ENCODE results near the gene RAPGEF1.

RAPGEF1 gene

DNA sequence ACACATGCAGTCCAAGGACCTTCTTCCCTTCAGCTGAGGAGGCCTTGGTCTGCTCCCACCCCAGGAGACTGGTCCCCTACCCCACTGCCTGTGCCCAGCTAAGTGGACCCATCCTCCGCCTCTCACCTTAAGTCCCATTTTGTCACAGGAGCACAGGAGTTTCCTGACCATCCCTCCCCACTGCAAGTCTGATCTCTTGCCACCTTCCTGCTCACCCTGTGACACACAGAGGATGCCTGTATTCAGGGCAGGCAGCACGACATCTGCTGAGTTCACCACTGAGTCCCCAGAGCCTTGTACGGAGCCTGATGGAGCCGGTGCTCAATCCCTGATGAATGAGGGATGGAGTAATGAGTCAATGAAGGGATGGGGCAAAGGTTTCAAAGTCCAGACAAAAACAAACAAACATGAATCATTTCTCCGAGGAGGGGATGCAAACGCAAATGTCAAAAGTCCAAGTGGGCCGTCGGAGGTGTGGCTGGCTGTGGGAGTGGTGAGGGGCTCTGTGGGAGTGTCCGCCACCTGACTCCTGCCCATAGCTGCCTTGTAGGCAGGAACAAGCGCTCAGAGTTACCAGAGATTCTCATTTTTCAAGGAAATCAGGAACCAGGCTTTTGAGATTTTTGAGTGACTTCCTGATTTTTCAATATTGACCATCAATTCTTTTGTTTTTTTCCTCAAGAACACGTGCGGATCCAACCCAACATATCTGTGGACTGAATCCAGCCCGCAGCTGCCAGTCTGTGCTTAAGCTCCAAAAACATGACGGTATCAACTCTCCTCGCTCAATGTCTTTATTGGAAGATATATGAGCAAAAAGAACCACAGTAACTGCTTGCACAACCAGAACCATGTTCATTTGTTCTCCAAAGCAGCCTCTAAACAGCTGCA lies 4.4 kb downstream of the RAPGEF1 start:
- DNase-seq (ENCODE audit: low read depth, low spot score): no peak
- TF ChIP-seq, protein P1, sequence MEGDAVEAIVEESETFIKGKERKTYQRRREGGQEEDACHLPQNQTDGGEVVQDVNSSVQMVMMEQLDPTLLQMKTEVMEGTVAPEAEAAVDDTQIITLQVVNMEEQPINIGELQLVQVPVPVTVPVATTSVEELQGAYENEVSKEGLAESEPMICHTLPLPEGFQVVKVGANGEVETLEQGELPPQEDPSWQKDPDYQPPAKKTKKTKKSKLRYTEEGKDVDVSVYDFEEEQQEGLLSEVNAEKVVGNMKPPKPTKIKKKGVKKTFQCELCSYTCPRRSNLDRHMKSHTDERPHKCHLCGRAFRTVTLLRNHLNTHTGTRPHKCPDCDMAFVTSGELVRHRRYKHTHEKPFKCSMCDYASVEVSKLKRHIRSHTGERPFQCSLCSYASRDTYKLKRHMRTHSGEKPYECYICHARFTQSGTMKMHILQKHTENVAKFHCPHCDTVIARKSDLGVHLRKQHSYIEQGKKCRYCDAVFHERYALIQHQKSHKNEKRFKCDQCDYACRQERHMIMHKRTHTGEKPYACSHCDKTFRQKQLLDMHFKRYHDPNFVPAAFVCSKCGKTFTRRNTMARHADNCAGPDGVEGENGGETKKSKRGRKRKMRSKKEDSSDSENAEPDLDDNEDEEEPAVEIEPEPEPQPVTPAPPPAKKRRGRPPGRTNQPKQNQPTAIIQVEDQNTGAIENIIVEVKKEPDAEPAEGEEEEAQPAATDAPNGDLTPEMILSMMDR (IDR thresholded peaks at IDR 0.05; ENCODE audit: low read depth, low read length): no peak
- H3K4me3 ChIP-seq (ENCODE audit: low read depth, low read length): no peak overlapping the region
- in situ Hi-C loops (cut with HindIII; ENCODE audit: low sequenced_read_pairs): no loop called here

- H3K4me3 ChIP-seq (ENCODE audit: low read depth, low read length): no peak overlapping the region
- in situ Hi-C loops (cut with HindIII; ENCODE audit: low sequenced_read_pairs): no loop called here
- no peak for DNase-seq (ENCODE audit: low read depth, low spot score)
- TF ChIP-seq, protein P1 (IDR thresholded peaks at IDR 0.05; ENCODE audit: low read depth, low read length): no peak
These were observed 5.1 kb downstream of the RAPGEF1 start for GRCh38 chr9:131734781-131735180.

DNA sequence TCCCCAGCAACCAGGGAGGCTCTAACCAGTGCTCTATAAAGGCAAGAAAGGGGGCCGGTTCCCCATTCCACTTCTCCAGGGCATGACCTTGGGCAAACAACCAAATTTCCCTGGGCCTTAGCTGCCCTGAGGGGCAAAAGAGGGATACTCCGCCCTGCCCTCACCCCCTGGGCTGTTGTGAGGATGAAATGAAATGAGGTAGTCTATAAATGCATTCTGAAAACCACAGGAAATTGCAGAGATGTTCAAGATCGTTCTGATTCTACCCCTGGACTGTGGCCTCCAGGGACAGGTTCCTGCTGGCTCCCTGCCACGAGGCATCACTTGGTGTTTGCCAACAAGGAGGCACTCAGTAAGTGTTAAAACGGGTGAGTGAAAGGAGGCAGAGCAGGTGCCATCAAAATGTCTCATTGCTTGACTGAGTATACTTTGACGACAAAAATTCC lies 5.7 kb downstream of the RAPGEF1 start:
- TF ChIP-seq, protein P1 (IDR thresholded peaks at IDR 0.05; ENCODE audit: low read depth, low read length): no peak
- DNase-seq (ENCODE audit: low read depth, low spot score): peak; percentile 32
- no peak overlapping the region for H3K4me3 ChIP-seq (ENCODE audit: low read depth, low read length)
- in situ Hi-C loops (cut with HindIII; ENCODE audit: low sequenced_read_pairs): no loop called here

GRCh38 chr9:131733541-131734061 lies 6.3 kb downstream of the RAPGEF1 start:
- peak; percentile 97 for DNase-seq (ENCODE audit: low read depth, low spot score)
- in situ Hi-C loops (cut with HindIII; ENCODE audit: low sequenced_read_pairs): no loop called here
- no peak overlapping the region for H3K4me3 ChIP-seq (ENCODE audit: low read depth, low read length)
- TF ChIP-seq, protein P1 (IDR thresholded peaks at IDR 0.05; ENCODE audit: low read depth, low read length): no peak

DNA sequence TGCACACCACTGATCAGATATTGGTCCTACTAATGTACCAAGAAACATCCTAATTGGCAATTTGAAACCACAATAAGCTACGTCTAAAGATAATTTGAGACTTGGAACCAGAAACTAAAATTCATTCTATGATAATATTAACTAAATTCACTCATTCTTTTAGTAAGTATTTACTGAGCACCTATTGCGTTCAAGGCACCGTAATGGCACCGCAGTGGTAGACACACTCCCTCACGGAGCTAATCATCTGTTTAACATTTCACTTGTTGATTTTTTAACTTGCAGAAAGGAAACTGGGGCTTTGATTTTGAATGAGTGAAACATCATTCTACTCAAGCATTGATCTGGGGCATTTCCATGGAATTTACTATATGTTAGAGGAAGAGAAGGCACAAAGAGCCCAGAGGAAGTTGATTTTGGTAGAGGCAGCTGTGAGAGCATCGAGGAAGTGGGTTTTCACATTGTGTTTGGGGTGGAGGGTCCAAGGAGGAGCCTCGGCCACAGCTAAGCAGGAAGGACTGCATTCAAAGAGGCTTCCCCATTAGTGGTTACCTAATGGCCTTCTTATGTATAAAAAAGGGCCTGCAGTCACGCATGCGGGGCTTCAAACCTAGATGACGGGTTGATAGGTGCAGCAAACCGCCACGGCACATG lies 7.1 kb downstream of the RAPGEF1 start:
- TF ChIP-seq, protein P1 (IDR thresholded peaks at IDR 0.05; ENCODE audit: low read depth, low read length): no peak
- in situ Hi-C loops (cut with HindIII; ENCODE audit: low sequenced_read_pairs): no loop called here
- no peak overlapping the region for H3K4me3 ChIP-seq (ENCODE audit: low read depth, low read length)
- DNase-seq (ENCODE audit: low read depth, low spot score): no peak

GRCh38 chr9:131732061-131732526 lies 7.8 kb downstream of the RAPGEF1 start:
- peak; percentile 40 for DNase-seq (ENCODE audit: low read depth, low spot score)

More at GRCh38 chr9:131732061-131732526, 7.8 kb downstream of the RAPGEF1 start:
- TF ChIP-seq, protein P1 (IDR thresholded peaks at IDR 0.05; ENCODE audit: low read depth, low read length): no peak
- in situ Hi-C loops (cut with HindIII; ENCODE audit: low sequenced_read_pairs): no loop called here
- no peak overlapping the region for H3K4me3 ChIP-seq (ENCODE audit: low read depth, low read length)
